ENCODE results near the gene TYSND1.

The TYSND1 gene

DNA sequence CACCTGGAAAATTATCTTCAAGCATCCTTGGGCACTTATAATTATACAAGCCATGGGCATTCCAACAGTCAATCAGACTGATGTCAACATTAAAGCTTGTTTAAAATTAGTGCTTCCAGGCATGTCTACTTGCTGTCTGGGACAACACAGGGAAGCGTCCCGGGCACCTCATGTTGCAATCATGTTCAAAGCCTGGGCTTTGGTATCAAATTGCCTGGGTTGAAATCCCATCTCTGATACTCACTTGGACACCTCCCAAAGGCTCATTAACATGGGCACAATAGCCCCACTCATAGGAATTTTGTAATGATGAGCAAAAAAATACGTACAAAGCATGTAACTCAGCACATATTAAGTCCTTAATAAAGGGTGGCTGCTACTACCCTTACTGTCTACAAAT, 28.3 kb downstream of the TYSND1 start:
- TF ChIP-seq, protein P1, sequence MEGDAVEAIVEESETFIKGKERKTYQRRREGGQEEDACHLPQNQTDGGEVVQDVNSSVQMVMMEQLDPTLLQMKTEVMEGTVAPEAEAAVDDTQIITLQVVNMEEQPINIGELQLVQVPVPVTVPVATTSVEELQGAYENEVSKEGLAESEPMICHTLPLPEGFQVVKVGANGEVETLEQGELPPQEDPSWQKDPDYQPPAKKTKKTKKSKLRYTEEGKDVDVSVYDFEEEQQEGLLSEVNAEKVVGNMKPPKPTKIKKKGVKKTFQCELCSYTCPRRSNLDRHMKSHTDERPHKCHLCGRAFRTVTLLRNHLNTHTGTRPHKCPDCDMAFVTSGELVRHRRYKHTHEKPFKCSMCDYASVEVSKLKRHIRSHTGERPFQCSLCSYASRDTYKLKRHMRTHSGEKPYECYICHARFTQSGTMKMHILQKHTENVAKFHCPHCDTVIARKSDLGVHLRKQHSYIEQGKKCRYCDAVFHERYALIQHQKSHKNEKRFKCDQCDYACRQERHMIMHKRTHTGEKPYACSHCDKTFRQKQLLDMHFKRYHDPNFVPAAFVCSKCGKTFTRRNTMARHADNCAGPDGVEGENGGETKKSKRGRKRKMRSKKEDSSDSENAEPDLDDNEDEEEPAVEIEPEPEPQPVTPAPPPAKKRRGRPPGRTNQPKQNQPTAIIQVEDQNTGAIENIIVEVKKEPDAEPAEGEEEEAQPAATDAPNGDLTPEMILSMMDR (IDR thresholded peaks at IDR 0.05; ENCODE audit: low read depth, low read length), result no peak
- TF ChIP-seq POLR2A (IDR thresholded peaks at IDR 0.05; ENCODE audit: extremely low read depth, insufficient read length) (no peak), MYC (IDR thresholded peaks at IDR 0.05; ENCODE audit: low read depth, low read length) (no peak)
- TF ChIP-seq, protein P2, sequence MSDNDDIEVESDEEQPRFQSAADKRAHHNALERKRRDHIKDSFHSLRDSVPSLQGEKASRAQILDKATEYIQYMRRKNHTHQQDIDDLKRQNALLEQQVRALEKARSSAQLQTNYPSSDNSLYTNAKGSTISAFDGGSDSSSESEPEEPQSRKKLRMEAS (IDR thresholded peaks at IDR 0.05; ENCODE audit: low read depth, low read length), result no peak
- no peak for DNase-seq (ENCODE audit: low read depth)
- H3K4me3 ChIP-seq (ENCODE audit: low read depth, low read length), result no peak overlapping the region

DNA sequence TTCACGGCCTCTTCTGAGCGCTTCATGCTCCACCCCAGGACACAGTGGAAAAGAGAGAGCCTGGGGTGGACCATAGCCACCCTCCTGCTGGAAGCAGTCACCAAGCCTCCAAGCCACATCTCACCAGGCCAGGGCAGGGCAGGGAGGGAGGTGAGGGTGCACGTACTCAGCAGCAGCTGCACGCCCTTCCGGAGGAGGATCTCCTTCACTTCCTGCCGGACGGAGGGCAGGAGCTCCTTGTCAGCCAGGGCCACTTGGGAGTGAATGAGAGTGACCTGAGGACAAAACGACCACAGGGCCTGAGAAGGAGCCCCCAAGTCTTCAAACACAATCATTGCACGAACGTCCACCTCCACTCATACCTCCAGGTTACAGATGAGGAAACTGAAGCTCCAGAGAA, 28.9 kb downstream of the TYSND1 start:
- TF ChIP-seq POLR2A (IDR thresholded peaks at IDR 0.05; ENCODE audit: extremely low read depth, insufficient read length), result no peak
- TF ChIP-seq, protein P1 (IDR thresholded peaks at IDR 0.05; ENCODE audit: low read depth, low read length), result no peak
- TF ChIP-seq MYC (IDR thresholded peaks at IDR 0.05; ENCODE audit: low read depth, low read length), result no peak
- TF ChIP-seq, protein P2 (IDR thresholded peaks at IDR 0.05; ENCODE audit: low read depth, low read length), result no peak
- H3K4me3 ChIP-seq (ENCODE audit: low read depth, low read length), result no peak overlapping the region
- no peak for DNase-seq (ENCODE audit: low read depth)

DNA sequence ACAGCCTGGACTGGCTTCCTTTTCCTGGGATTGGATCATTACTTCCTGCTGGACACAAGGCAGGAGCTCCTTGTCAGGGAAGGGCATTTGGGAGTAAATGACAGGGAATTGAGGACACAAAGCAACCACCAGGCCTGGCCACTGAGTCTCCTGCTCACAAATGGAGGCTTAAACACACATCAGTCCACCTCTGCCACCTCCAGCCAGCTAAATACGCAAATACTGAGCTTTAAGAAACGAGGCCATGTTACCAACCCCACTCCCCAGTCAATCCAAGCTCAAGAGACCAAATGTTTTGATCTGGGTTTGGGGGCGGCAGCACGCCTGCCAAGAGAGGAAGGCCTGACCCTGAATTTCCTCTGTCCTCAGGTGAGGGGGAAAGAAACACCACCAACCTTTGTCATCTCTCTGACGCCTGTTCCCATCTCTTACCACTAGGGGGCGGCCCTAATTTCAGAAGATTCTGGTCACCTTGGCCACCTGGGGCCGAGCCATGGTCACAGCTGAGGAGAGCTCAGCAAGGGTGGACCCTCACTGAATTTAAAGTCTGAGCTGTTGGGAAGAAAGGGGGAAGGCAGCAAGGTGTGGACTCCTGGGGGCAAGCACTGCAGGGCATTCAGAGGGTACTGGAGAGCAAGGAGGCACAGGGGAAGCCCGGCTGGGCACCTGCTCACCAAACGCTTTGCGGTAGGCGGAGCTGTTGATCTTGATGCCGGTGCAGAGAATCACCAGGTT, 30.4 kb downstream of the TYSND1 start:
- no peak overlapping the region for H3K4me3 ChIP-seq (ENCODE audit: low read depth, low read length)
- TF ChIP-seq POLR2A (IDR thresholded peaks at IDR 0.05; ENCODE audit: extremely low read depth, insufficient read length), result no peak
- TF ChIP-seq, protein P1 (IDR thresholded peaks at IDR 0.05; ENCODE audit: low read depth, low read length), result peak; percentile 88
- peak; percentile 53 for DNase-seq (ENCODE audit: low read depth)

DNA sequence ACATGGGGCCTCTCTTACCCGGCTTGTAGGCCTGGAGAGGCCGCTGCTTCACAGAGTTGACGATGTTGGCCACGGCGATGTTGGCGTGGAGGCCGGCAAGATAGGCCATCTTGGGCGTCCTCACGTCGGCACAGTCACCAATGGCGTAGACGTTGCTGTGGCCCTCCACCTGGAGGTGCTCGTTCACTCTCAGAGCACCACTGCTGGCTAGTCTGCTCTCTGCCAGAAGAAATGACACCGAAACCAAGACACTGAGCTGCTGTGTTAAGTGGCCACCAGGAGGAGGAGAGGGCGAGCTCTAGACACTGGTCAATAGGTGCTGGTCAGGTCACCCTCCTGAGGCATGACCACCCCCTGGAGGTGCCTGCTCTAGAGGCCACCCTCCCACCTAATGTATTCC, 31.6 kb downstream of the TYSND1 start:
- TF ChIP-seq MYC (IDR thresholded peaks at IDR 0.05; ENCODE audit: low read depth, low read length) (no peak), POLR2A (IDR thresholded peaks at IDR 0.05; ENCODE audit: extremely low read depth, insufficient read length) (no peak)
- TF ChIP-seq, protein P2 (IDR thresholded peaks at IDR 0.05; ENCODE audit: low read depth, low read length), result no peak
- TF ChIP-seq, protein P1 (IDR thresholded peaks at IDR 0.05; ENCODE audit: low read depth, low read length), result no peak
- no peak for DNase-seq (ENCODE audit: low read depth)
- H3K4me3 ChIP-seq (ENCODE audit: low read depth, low read length), result no peak overlapping the region

DNA sequence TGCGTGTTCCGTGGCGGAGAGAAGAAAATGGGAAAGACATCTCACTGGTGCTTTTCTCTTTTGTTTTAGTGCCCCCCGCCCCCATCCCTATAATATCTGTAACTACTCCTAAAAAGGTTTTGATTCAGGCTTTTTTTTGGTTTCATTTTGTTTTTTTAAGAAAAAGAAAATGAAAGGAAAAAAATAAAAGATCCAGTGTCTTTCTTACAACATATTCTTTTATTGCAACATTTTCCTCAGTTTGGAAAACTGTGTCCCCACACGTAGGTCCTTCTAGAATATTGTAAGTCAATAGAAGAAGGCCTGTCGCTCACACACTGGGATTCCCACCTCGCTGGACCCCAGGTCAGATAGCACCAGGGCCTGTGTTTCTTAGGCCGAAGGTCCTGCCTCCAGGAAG, 34.4 kb downstream of the TYSND1 start:
- no peak overlapping the region for H3K4me3 ChIP-seq (ENCODE audit: low read depth, low read length)

More for the DNA sequence above, 34.4 kb downstream of the TYSND1 start:
- TF ChIP-seq, protein P1 (IDR thresholded peaks at IDR 0.05; ENCODE audit: low read depth, low read length), result no peak
- TF ChIP-seq, protein P2 (IDR thresholded peaks at IDR 0.05; ENCODE audit: low read depth, low read length), result no peak
- TF ChIP-seq POLR2A (IDR thresholded peaks at IDR 0.05; ENCODE audit: extremely low read depth, insufficient read length), result no peak
- TF ChIP-seq MYC (IDR thresholded peaks at IDR 0.05; ENCODE audit: low read depth, low read length), result no peak
- DNase-seq (ENCODE audit: low read depth), result no peak
